K562 (cell line): ENCODE results near the gene NR3C2. TPM values are rescaled to one million over a fixed set of nuclear protein-coding genes. Genes with fewer than 3 reads are reported as not detected.

ENCODE experiments used
- ATAC-seq: fragments of 200-7000 bp; cut with Tn5 transposase; 3 replicates; pipeline ENCODE4 v1.9.1; 2020; ENCODE audit warnings: moderate library complexity
- BruUV-seq: library from RNA; stranded (reverse); fragments of 400-500 nt; replicated peaks from 2 replicates; lab custom pipeline; 2021; lab: Mats Ljungman, UMichigan
- CTCF ChIA-PET: fragments of 300-600 bp; formaldehyde crosslinking; extraction: SDS; loops from one replicate; lab custom pipeline; 2021; ENCODE audit warnings: low intra/inter-chr PET ratio; lab: Yijun Ruan, JAX
- POLR2A ChIA-PET: fragments of 300-600, 350-650 bp; sonication (Branson Sonifier 250); formaldehyde crosslinking; extraction: SDS; loops from one replicate; lab custom pipeline; 2021; ENCODE audit warnings: antibody characterized with exemption, inconsistent platforms; lab: Yijun Ruan, JAX
- DNase-seq, 4 experiments: peaks; one replicate each; pipeline versions ENCODE4 v3.0.0 to v3.0.0-alpha.2; 2011 to 2018; ENCODE audit warnings: low spot score in 3 of 4, mixed read lengths in 3 of 4; ENCODE audit errors: extremely low read depth in 1 of 4
- FAIRE-seq: peaks from 2 replicates; lab custom pipeline; 2011; peaks lifted over from hg19 to GRCh38; lab: Jason Lieb, UNC
- H2AFZ ChIP-seq: 2 replicates; pipeline ENCODE4 v1.6.0; 2011; ENCODE audit warnings: low read depth, low read length, control low read depth, inconsistent platforms
- H3K27ac ChIP-seq: fragments of 200-600 bp; 3 replicates; pipeline ENCODE4 v1.8.0; 2011; ENCODE audit warnings: low read depth, mild to moderate bottlenecking, control low read depth, inconsistent platforms, low read length, moderate library complexity, mixed read lengths; ENCODE audit errors: extremely low read depth
- H3K27me3 ChIP-seq, 2 experiments: fragments of 300-600 bp in 1 of 2; 2 replicates in 1 of 2; 3 replicates in 1 of 2; pipeline versions ENCODE4 v1.6.0 to v1.8.0; 2011; ENCODE audit warnings: inconsistent platforms in 2 of 2, low read length in 2 of 2, mild to moderate bottlenecking in 1 of 2, mixed read lengths in 1 of 2, moderate library complexity in 1 of 2; ENCODE audit not compliant: control insufficient read depth in 2 of 2, insufficient read depth in 2 of 2
- H3K36me3 ChIP-seq: fragments of 300-600 bp; 3 replicates; pipeline ENCODE4 v1.8.0; 2011; ENCODE audit warnings: mild to moderate bottlenecking, low read length, inconsistent platforms; ENCODE audit not compliant: control insufficient read depth, insufficient read depth
- H3K4me1 ChIP-seq, 2 experiments: fragments of 200-600 bp in 1 of 2; replicated peaks in 1 of 2; 2 replicates in 1 of 2; 3 replicates in 1 of 2; pipeline versions ENCODE4 v1.5.1 to v1.8.0; 2011; ENCODE audit warnings: inconsistent platforms in 2 of 2, low read length in 2 of 2, mild to moderate bottlenecking in 1 of 2, mixed read lengths in 1 of 2, moderate library complexity in 1 of 2; ENCODE audit not compliant: control insufficient read depth in 2 of 2, insufficient read depth in 2 of 2
- H3K4me2 ChIP-seq: 2 replicates; pipeline ENCODE4 v1.6.1; 2011; ENCODE audit warnings: low read length, control low read depth, inconsistent platforms, mixed read lengths; ENCODE audit not compliant: insufficient read depth
- H3K4me3 ChIP-seq: fragments of 200-600 bp; sonication (generic), shearing (Covaris generic); 2 replicates; pipeline ENCODE4 v1.5.1; 2016; ENCODE audit warnings: control low read depth, inconsistent platforms
- H3K79me2 ChIP-seq: fragments of 200-600 bp; 3 replicates; pipeline ENCODE4 v1.8.0; 2011; ENCODE audit warnings: low read length, inconsistent platforms; ENCODE audit not compliant: control insufficient read depth, insufficient read depth
- H3K9ac ChIP-seq, 2 experiments: 2 replicates each; pipeline versions ENCODE4 v1.6.0 to v1.6.1; 2011; ENCODE audit warnings: low read depth in 2 of 2, low read length in 2 of 2, control low read depth in 1 of 2, inconsistent platforms in 1 of 2, mild to moderate bottlenecking in 1 of 2, mixed read lengths in 1 of 2; ENCODE audit not compliant: insufficient read depth in 1 of 2
- H3K9me1 ChIP-seq: one replicate; pipeline ENCODE4 v1.6.0; 2011; ENCODE audit warnings: inconsistent platforms, mild to moderate bottlenecking, low read length, moderate library complexity; ENCODE audit not compliant: control insufficient read depth, insufficient read depth
- H3K9me3 ChIP-seq: replicated peaks from 2 replicates; pipeline ENCODE4 v1.5.1; 2011; ENCODE audit warnings: low read depth, low read length, inconsistent platforms; ENCODE audit not compliant: control insufficient read depth, insufficient read depth
- H4K20me1 ChIP-seq: replicated peaks from 2 replicates; pipeline ENCODE4 v1.6.1; 2011; ENCODE audit warnings: low read length, inconsistent platforms, mixed read lengths; ENCODE audit not compliant: control insufficient read depth, insufficient read depth
- ADNP ChIP-seq: fragments of 200-800 bp; sonication (Bioruptor generic); IDR thresholded peaks from 2 replicates; pipeline ENCODE4 v1.6.1; 2016; ENCODE audit warnings: missing genetic modification characterization, missing compliant biosample characterization
- ARID1B ChIP-seq: fragments of 450-650 bp; IDR thresholded peaks from 2 replicates; pipeline ENCODE4 v1.6.1; 2016; ENCODE audit warnings: antibody characterized with exemption, mild to moderate bottlenecking, inconsistent platforms
- ATF1 ChIP-seq, 2 experiments: fragments of 450-650 bp in 1 of 2; IDR thresholded peaks; 2 replicates each; pipeline ENCODE4 v1.6.1; 2016; ENCODE audit warnings: missing compliant biosample characterization in 1 of 2, missing genetic modification characterization in 1 of 2
- BRCA1 ChIP-seq, 2 experiments: fragments of 450-650 bp in 1 of 2; sonication (generic) in 1 of 2; formaldehyde crosslinking in 1 of 2; IDR thresholded peaks; 2 replicates each; pipeline versions ENCODE4 v1.5.0 to v1.6.1; 2017 to 2020; ENCODE audit warnings: mild to moderate bottlenecking in 1 of 2, missing genetic modification reagents in 1 of 2
- CBFB ChIP-seq: sonication (generic); formaldehyde crosslinking; IDR thresholded peaks from 2 replicates; pipeline ENCODE4 v1.4.0; 2020; ENCODE audit warnings: mild to moderate bottlenecking, missing genetic modification reagents
- E2F3 ChIP-seq: fragments of 250-450 bp; sonication (Bioruptor Pico); IDR thresholded peaks from 2 replicates; pipeline ENCODE4 v1.4.0; 2020; ENCODE audit warnings: mild to moderate bottlenecking
- ETS2 ChIP-seq: IDR thresholded peaks from 2 replicates; pipeline ENCODE4 v1.6.1; 2016; ENCODE audit warnings: borderline replicate concordance, missing genetic modification characterization, mild to moderate bottlenecking, moderate library complexity, missing compliant biosample characterization; ENCODE audit not compliant: poor library complexity, severe bottlenecking
- FIP1L1 ChIP-seq: fragments of 200-400 bp; formaldehyde crosslinking; IDR thresholded peaks from 2 replicates; pipeline ENCODE4 v1.6.1; 2018; ENCODE audit warnings: mild to moderate bottlenecking, low read depth, low read length; ENCODE audit not compliant: poor library complexity, severe bottlenecking
- HDAC2 ChIP-seq: fragments of 450-650 bp; IDR thresholded peaks from 2 replicates; pipeline ENCODE4 v1.6.1; 2016; ENCODE audit warnings: mild to moderate bottlenecking
- JUNB ChIP-seq: fragments of 450-650 bp; formaldehyde crosslinking; conservative IDR thresholded peaks from 2 replicates; pipeline ENCODE4 v1.4.0; 2020; ENCODE audit warnings: mild to moderate bottlenecking
- POLR3G ChIP-seq: IDR thresholded peaks from 2 replicates; pipeline ENCODE4 v1.6.1; 2011; ENCODE audit not compliant: insufficient read length, insufficient replicate concordance; ENCODE audit errors: extremely low read depth
- POU5F1 ChIP-seq: fragments of 150-350 bp; IDR thresholded peaks from 2 replicates; pipeline ENCODE4 v1.6.1; 2014; ENCODE audit warnings: borderline replicate concordance, low read length, low read depth, mild to moderate bottlenecking; ENCODE audit not compliant: partially characterized antibody
- PTTG1 ChIP-seq: fragments of 450-650 bp; IDR thresholded peaks from 2 replicates; pipeline ENCODE4 v1.6.1; 2016; ENCODE audit warnings: low read depth, mild to moderate bottlenecking, missing genetic modification characterization, missing compliant biosample characterization
- RFX1 ChIP-seq: fragments of 450-650 bp; IDR thresholded peaks from 2 replicates; pipeline ENCODE4 v1.6.1; 2016; ENCODE audit warnings: mild to moderate bottlenecking, moderate library complexity
- SMARCA5 ChIP-seq: fragments of 450-650 bp; IDR thresholded peaks from 2 replicates; pipeline ENCODE4 v1.6.1; 2016
- SREBF1 ChIP-seq: fragments of 150-350 bp; IDR thresholded peaks from 2 replicates; pipeline ENCODE4 v1.6.1; 2014; ENCODE audit warnings: antibody characterized with exemption, low read depth, low read length, borderline replicate concordance
- ZNF354B ChIP-seq: fragments of 250-450 bp; sonication (Bioruptor Pico); IDR thresholded peaks from 2 replicates; pipeline ENCODE4 v1.4.0; 2020
- ZNF57 ChIP-seq: fragments of 450-650 bp; formaldehyde crosslinking; IDR thresholded peaks from 2 replicates; pipeline ENCODE4 v1.4.0; 2020; ENCODE audit warnings: mild to moderate bottlenecking, moderate library complexity
- WGBS: fragments of 100-300 bp; shearing (Covaris generic); methylation state at CpG from one replicate; pipeline ENCODE4 v1.1.6; 2016; ENCODE audit warnings: low coverage, mixed read lengths; ENCODE audit not compliant: insufficient coverage; ENCODE audit errors: missing lambda C conversion rate; 5-methylcytosine and 5-hydroxymethylcytosine counted together
- in situ Hi-C: fragments of 300-500 bp; cut with MboI; formaldehyde crosslinking; loops from 4 replicates; pipeline ENCODE4 v1.15.0; 2018; ENCODE audit warnings: inconsistent platforms, mixed read lengths
- intact Hi-C: fragments of 100-400 bp; cut with micrococcal nuclease; formaldehyde crosslinking; loops from 2 replicates; pipeline ENCODE4 v1.14.2; 2022
- polyA plus RNA-seq, 8 experiments: library from polyadenylated mRNA; depleted of rRNA in 4 of 8; stranded (reverse) in 5 of 8; unstranded in 3 of 8; fragments of >200 nt; fragmentation: Nextera tagmentation in 2 of 8; fragmentation: Illumina TruSeq in 1 of 8; extraction: Ambion mirVana in 2 of 8; extraction: Trizol in 1 of 8; gene quantifications; 2 replicates each; pipeline versions ENCODE4 v1.2.1 to v1.2.3, GENCODE V29; 2011 to 2014; ENCODE audit warnings: inconsistent platforms in 1 of 8, missing spikeins in 1 of 8
- total RNA-seq, 7 experiments: library from RNA; depleted of rRNA in 6 of 7; stranded (reverse); fragments of >200 nt in 6 of 7; fragmentation: Illumina TruSeq in 2 of 7; extraction: Trizol in 2 of 7; gene quantifications; 2 replicates each; pipeline versions ENCODE4 v1.2.1 to v1.2.3, GENCODE V29; 2011 to 2021; ENCODE audit warnings: low replicate concordance in 1 of 7
- TF ChIP-seq, protein P1 (sequence below): IDR thresholded peaks from 2 replicates; pipeline ENCODE4 v1.6.1; 2016; ENCODE audit warnings: missing genetic modification characterization, missing compliant biosample characterization

Gene NR3C2
- total and polyA plus RNA-seq, 9 of the 15 experiments (the other 6 are each of a cell fraction or from before 2014, with no cell fraction given): 0.01 to 0.28 (median 0.16) TPM; not detected in 2

DNA sequence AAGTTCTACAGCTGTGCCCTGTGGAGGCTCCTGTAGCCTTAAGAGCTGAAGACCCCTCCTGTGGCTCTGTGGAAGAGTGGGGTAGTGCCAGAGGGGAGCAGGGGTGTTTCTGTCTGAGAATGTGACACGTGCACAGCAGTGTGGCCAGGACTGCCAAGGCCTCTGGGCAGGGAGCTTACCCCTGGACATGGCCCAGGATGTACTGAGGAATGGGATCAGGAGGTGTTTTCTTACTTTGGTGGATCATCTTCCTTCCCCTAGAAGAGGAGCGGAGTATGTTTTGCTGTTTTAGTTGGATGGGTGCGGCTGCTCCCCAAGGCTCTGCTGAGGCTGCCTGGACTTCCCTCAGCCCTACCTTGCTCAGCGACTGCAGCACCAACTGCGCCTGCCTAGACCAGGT lies 367.8 kb downstream of the NR3C2 start:
- no TSS peak for BruUV-seq
- no peaks in the 10 kb centered on the region for H3K4me1 ChIP-seq
- ATAC-seq: no peak
- no peak for TF ChIP-seq ETS2 (tag)
- no peak for TF ChIP-seq CBFB
- no peak for TF ChIP-seq ZNF57 (CRISPR knock-in tag)
- TF ChIP-seq E2F3 (CRISPR knock-in tag): no peak
- TF ChIP-seq RFX1: no peak
- no peak for TF ChIP-seq ZNF354B (CRISPR knock-in tag)
- no peak for TF ChIP-seq ADNP
- TF ChIP-seq ARID1B: no peak
- TF ChIP-seq, protein P1, sequence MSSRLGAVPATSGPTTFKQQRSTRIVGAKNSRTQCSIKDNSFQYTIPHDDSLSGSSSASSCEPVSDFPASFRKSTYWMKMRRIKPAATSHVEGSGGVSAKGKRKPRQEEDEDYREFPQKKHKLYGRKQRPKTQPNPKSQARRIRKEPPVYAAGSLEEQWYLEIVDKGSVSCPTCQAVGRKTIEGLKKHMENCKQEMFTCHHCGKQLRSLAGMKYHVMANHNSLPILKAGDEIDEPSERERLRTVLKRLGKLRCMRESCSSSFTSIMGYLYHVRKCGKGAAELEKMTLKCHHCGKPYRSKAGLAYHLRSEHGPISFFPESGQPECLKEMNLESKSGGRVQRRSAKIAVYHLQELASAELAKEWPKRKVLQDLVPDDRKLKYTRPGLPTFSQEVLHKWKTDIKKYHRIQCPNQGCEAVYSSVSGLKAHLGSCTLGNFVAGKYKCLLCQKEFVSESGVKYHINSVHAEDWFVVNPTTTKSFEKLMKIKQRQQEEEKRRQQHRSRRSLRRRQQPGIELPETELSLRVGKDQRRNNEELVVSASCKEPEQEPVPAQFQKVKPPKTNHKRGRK: no peak
- TF ChIP-seq PTTG1: no peak
- no peak for TF ChIP-seq SREBF1
- TF ChIP-seq BRCA1 (IDR thresholded peaks at IDR 0.05): no peak
- TF ChIP-seq BRCA1 (CRISPR knock-in tag; IDR thresholded peaks at IDR 0.05): no peak
- no peak for TF ChIP-seq POLR3G
- no peak for TF ChIP-seq HDAC2
- TF ChIP-seq JUNB (CRISPR knock-in tag): no peak
- no peak for TF ChIP-seq POU5F1
- TF ChIP-seq FIP1L1: no peak
- TF ChIP-seq SMARCA5: no peak
- TF ChIP-seq ATF1 (CRISPR knock-in tag; IDR thresholded peaks at IDR 0.05): no peak
- TF ChIP-seq ATF1 (tag; IDR thresholded peaks at IDR 0.05): no peak
- TF ChIP-seq, all 486 proteins: peak for 0
- Histone ChIP-seq H4K20me1 (no peaks in the 10 kb centered on the region), H3K27me3 (no peaks in the 10 kb centered on the region), H3K9ac (no peak overlapping the region), H3K36me3 (no peaks in the 10 kb centered on the region), H3K9me3 (no peaks in the 10 kb centered on the region), H3K4me2 (no peak overlapping the region), H2AFZ (no peak overlapping the region), H3K9me1 (no peaks in the 10 kb centered on the region), H3K27ac (no peak overlapping the region), H3K79me2 (no peaks in the 10 kb centered on the region), H3K4me3 (no peak overlapping the region)
- ChIA-PET POLR2A (no interaction called here), CTCF (no interaction called here)
- 0% methylated on average over 3 of the region's 5 CpGs for WGBS
- intact Hi-C loops (no loop called here), in situ Hi-C loops (no loop called here)
- DNase-seq (no peak), FAIRE-seq (no peak)
